Measurements from ENCODE around the gene HEPHL1.

HEPHL1 gene

GRCh38 chr11:94023856-94024255, 2.7 kb downstream of the HEPHL1 start:
- TF ChIP-seq POLR2AphosphoS5 (IDR thresholded peaks at IDR 0.05; ENCODE audit: low read depth, low read length) (no peak), REST (IDR thresholded peaks at IDR 0.05; ENCODE audit: insufficient read depth in 1 of 2, low read depth in 2 of 2, low read length in 2 of 2) (no peak), FOXP2 (optimal IDR thresholded peaks at IDR 0.05; ENCODE audit: borderline replicate concordance, extremely low read depth, extremely low read length, insufficient read depth) (no peak), SIN3A (IDR thresholded peaks at IDR 0.05; ENCODE audit: borderline replicate concordance, insufficient read depth, low read length) (no peak)

- no peak for TF ChIP-seq TAF1 (IDR thresholded peaks at IDR 0.05; ENCODE audit: borderline replicate concordance, insufficient read depth, low read length)
- no peak for TF ChIP-seq SIN3A (IDR thresholded peaks at IDR 0.05; ENCODE audit: borderline replicate concordance, insufficient read depth, low read length)
- no peak for TF ChIP-seq REST (IDR thresholded peaks at IDR 0.05; ENCODE audit: insufficient read depth in 1 of 2, low read depth in 2 of 2, low read length in 2 of 2)
- no peak for TF ChIP-seq POLR2AphosphoS5 (IDR thresholded peaks at IDR 0.05; ENCODE audit: low read depth, low read length)
- TF ChIP-seq FOXP2 (optimal IDR thresholded peaks at IDR 0.05; ENCODE audit: borderline replicate concordance, extremely low read depth, extremely low read length, insufficient read depth) = no peak
Measured at GRCh38 chr11:94024547-94024946, 3.4 kb downstream of the HEPHL1 start.

- no peak for TF ChIP-seq SIN3A (IDR thresholded peaks at IDR 0.05; ENCODE audit: borderline replicate concordance, insufficient read depth, low read length)
- TF ChIP-seq REST (IDR thresholded peaks at IDR 0.05; ENCODE audit: insufficient read depth in 1 of 2, low read depth in 2 of 2, low read length in 2 of 2) = no peak
- TF ChIP-seq TAF1 (IDR thresholded peaks at IDR 0.05; ENCODE audit: borderline replicate concordance, insufficient read depth, low read length) = no peak
- no peak for TF ChIP-seq FOXP2 (optimal IDR thresholded peaks at IDR 0.05; ENCODE audit: borderline replicate concordance, extremely low read depth, extremely low read length, insufficient read depth)
- TF ChIP-seq POLR2AphosphoS5 (IDR thresholded peaks at IDR 0.05; ENCODE audit: low read depth, low read length) = no peak
Measured at GRCh38 chr11:94025690-94026394, 4.7 kb downstream of the HEPHL1 start.

GRCh38 chr11:94027210-94027609, 6.1 kb downstream of the HEPHL1 start:
- TF ChIP-seq FOXP2 (optimal IDR thresholded peaks at IDR 0.05; ENCODE audit: borderline replicate concordance, extremely low read depth, extremely low read length, insufficient read depth) (no peak), REST (IDR thresholded peaks at IDR 0.05; ENCODE audit: insufficient read depth in 1 of 2, low read depth in 2 of 2, low read length in 2 of 2) (no peak), TAF1 (IDR thresholded peaks at IDR 0.05; ENCODE audit: borderline replicate concordance, insufficient read depth, low read length) (no peak), SIN3A (IDR thresholded peaks at IDR 0.05; ENCODE audit: borderline replicate concordance, insufficient read depth, low read length) (no peak), POLR2AphosphoS5 (IDR thresholded peaks at IDR 0.05; ENCODE audit: low read depth, low read length) (no peak)
